H4 (cell line): ENCODE results near the gene CACNA1D. TPM values are rescaled to one million over a fixed set of nuclear protein-coding genes. Genes with fewer than 3 reads are reported as not detected.

Source experiments
- DNase-seq: peaks from one replicate; pipeline ENCODE4 v3.0.0-alpha.2; 2015; ENCODE audit warnings: low spot score
- total RNA-seq: library from RNA; depleted of rRNA; stranded (reverse); fragments of >200 nt; shearing (Covaris generic); gene quantifications from 2 replicates; pipeline ENCODE4 v1.2.3, GENCODE V29; 2014; rRNA removed

The CACNA1D gene
- total RNA-seq, 1 experiment from 2014 or later: 1.4 TPM

DNA sequence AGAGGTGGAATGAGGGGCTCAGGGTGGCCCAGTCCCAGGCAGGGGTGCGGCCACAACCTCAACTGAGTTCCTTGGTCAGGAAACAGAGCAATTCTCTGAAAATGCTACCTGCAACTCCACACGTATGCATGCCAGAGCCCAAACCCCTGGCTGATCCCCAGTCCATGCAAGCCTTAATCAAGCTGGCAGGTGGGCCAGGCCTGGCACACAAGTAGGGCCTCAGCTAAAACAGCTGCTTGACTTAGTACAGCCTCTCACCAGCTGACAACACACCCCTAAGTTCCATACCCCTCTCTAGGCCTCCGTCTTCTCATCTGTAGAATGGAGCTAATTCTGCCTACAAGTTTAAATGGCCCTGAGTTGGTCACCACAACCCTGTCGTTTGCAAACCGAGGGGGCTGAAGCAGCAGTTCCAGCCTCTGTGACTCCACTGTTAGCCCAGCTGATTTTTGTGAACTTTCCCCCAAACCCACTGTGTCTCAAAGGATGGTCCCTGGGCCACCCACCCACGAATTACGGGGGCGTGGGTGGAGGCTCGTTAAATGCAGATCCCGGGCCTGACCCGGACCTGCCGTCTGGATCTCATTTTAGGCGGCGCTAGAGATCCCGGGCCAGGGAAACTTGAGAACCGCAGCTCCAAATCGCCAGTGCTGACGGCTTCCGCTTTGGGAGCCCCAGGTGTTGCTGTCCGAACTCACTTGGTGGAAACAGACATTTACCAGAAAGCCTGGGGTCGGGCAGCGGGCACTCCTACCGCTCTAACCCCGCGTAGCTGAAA lies 350.9 kb downstream of the CACNA1D start:
- no peak for DNase-seq

DNA sequence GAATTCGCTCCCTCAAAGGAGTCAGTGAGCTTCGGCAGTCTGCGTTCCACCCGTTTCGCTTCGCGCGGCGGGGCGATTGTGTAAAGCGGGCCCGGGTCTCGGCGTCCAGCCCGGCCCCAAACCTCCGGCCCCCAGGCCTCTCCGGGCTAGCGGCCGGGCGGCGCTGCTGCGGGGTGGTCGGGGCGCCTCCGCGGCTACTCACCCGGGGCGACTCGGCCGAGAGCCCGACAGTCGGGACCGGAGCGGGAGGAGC lies 351.4 kb downstream of the CACNA1D start:
- no peak for DNase-seq

DNA sequence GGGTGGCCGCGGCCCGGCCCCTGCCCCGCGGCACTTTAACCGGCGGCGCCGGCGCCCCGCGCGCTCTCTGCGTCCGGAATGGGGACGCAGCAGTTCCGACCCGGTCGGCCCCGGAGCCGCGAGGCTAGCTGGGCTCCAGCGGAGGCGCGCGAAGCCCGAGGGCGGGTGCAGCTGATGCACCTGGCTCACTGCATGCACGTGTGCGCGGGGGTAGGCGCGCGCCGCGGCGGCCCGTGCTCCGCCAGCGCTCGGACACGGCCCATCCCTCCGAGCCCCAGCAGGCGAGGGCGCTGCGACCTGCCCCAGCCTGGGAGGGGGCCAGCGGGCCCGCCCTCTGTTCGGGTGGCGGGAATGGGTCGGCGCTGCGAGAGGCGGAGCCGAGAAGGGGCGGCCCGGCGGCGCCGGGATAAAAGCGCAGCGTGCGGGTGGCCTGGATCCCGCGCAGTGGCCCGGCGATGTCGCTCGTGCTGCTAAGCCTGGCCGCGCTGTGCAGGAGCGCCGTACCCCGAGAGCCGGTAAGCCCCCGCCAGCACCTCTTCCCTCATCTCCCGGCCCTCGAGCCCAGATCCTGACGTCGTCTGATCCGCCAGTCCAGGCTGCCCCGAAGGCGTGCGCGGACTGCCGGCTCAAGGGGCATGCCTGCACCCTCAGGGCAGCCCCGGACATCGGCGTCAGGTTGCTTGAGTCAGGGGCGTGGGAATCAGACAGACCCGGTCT lies 351.9 kb downstream of the CACNA1D start, which contains the start of the genes CHDH and IL17RB:
CHDH (minus strand) TSS at position 286 of the 717 bp plus-strand sequence. CDS start 22,411 bp downstream, outside the sequence.
IL17RB (plus strand) TSS at position 435 of the 717 bp plus-strand sequence; CDS start at position 456, 21 bp downstream.
- no peak for DNase-seq

DNA sequence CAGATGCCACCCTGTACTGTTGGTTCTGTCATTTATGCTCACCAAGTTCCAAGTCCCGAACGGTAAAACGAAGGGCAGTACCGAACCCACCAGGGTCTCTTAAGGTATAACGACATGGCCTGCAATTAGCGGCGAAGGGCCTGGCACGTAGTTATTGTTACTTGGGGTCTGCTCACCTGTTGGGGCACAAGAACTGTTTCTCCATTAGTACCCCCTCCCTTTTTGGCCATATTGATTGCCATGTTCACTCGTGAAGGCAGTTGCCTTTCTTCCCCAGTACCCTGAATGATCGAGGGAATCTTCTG lies 352.4 kb downstream of the CACNA1D start:
- no peak for DNase-seq

DNA sequence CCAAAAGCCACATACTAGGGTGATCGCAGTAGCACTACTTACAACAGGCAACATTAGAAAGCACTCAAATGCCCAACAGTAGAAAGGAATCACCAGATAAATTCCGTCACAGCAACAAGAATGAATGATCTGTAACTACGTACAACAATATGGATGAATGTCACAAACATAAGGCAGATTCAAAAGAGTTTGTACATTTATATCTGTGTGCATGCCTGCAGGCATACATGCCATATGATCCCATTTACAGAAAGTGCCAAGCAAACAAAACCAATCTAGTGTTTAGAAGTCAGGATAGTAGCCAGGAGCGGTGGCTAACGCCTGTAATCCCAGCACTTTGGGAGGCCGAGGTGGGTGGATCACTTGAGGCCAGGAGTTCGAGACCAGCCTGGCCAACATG lies 355.5 kb downstream of the CACNA1D start:
- no peak for DNase-seq

DNA sequence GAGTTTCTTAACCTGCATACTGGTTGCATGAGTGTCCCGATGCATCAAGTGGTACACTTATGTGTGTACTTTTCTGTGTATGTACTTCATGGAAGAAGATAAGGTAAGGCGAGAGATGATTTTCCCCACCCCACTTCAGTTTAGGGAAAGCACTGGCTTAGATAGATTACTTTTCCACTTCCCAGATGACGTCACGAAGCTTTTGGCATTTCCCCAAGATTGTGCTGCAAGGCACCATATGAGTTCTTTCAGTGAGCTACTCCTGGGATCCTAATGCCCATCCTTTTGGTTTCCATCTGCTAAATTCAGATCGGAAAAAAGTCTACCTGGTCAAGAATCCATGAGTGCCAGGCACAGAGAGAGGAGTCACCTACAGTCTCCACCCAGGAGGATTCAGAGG lies 356.5 kb downstream of the CACNA1D start:
- peak; percentile 10 for DNase-seq

DNA sequence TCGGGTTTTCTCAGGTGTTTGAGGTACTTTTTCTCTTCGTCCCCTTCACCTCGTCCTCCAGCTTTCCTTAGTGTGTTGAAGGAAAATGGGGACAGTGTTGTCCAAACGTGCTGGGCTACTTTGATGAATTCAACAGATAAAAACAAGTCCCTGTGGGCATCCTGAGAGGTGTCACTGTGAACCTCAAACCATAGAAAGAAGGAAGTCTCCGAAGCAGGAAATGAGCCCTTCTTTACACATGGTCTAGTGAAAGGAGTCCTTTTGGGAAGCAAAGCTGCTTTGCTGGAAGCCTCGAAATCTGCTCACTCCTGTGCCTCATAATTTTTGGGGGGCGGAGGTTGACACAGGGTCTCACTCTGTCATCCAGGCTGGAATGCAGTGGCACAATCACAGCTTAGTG lies 362.6 kb downstream of the CACNA1D start:
- DNase-seq: no peak

DNA sequence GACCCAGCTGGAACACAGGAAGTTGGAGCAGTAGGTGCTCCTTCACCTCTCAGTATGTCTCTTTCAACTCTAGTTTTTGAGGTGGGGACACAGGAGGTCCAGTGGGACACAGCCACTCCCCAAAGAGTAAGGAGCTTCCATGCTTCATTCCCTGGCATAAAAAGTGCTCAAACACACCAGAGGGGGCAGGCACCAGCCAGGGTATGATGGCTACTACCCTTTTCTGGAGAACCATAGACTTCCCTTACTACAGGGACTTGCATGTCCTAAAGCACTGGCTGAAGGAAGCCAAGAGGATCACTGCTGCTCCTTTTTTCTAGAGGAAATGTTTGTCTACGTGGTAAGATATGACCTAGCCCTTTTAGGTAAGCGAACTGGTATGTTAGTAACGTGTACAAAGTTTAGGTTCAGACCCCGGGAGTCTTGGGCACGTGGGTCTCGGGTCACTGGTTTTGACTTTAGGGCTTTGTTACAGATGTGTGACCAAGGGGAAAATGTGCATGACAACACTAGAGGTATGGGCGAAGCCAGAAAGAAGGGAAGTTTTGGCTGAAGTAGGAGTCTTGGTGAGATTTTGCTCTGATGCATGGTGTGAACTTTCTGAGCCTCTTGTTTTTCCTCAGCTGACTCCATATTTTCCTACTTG lies 363.8 kb downstream of the CACNA1D start:
- DNase-seq: no peak

DNA sequence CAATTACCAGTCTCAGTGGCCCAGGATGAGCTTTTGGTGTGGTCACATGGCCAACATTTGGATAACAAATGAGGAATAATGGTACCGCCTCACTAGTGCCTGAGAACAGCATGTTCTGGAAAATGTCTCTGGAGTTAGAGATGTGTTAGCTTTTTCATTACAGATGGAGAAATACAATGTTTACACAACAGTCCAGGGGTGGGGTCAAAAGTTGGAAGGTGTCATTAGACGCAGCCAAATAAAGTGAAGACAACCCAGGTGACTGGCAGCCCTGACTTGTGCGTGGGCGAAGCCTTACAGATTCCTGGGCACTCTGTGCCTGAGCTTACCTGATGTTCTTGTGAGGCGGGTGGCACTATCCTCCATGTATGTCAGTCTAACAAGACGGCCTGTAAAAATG lies 364.8 kb downstream of the CACNA1D start:
- no peak for DNase-seq

DNA sequence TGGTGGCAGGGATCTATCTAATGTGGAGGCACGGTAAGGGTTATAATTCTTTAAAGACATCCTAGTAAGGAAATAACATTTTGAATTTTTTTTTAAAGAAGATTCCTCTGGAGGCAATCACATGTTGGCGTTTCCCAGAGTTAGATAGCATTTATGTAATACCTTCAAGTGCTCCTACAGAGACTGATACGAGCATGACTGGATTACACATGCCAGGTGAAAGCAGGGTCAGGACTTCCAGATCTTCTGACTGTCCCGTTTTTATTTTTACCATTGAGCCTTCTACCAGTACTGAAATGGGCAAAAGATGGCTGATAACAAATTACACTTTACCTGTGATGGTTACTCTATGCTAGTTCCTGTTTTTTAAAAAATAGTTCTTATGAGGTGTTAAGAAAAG lies 365.8 kb downstream of the CACNA1D start:
- DNase-seq: no peak

DNA sequence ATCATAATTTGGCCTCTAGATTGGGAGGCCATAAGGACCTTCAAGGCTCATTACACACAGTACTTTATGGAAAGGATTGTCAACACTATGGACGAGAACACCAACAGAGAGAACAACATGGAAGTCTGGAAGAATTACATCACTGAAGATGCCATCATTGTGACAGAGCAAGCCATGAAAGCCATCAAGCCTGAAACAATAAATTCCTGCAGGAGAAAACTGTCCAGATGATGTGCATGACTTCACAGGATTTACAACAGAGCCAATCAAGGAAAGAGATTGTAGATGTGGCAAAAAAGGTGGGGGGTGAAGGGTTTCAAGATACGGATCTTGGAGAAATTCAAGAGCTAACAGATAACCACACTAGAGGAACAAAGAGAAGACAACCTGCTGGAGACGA lies 367.8 kb downstream of the CACNA1D start:
- DNase-seq: no peak

DNA sequence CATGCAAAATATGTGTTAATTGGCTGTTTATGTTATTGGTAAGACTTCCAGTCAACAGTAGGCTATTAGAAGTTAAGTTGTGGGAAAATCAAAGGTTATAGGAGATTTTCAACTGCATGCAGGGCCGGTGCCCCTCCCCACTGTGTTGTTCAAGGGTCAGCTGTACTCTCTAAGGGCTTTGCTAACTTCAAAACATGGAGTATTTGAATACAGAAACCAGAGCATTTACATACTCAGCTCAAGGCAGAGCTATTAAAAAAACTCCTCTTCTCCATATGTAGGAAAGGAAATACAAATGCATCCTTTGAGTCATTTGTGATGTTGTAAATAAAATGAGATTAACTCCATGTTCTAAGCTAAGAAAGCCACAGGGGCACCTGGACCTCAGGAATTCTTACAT lies 368.7 kb downstream of the CACNA1D start:
- no peak for DNase-seq

Other genes with a start within 250 kb of the CACNA1D start
- gene TKT, start 238.6 kb upstream of the CACNA1D start, total RNA-seq: 404 and 447 TPM in 2 replicates
- 6.5 and 10.9 TPM in 2 replicates for gene DCP1A, start 147.1 kb upstream of the CACNA1D start, total RNA-seq